Measurements from ENCODE around the gene RPP25L.
A peak's percentile ranks its signal among the peaks of the same experiment; 100 is the strongest.

- TF ChIP-seq FOXK2 (IDR thresholded peaks at IDR 0.05): no peak
- no peak for TF ChIP-seq KAT2A (conservative IDR thresholded peaks at IDR 0.05; ENCODE audit: control insufficient read depth, low read depth, low read length)
- TF ChIP-seq MEF2B (IDR thresholded peaks at IDR 0.05; ENCODE audit: partially characterized antibody, poor library complexity, severe bottlenecking): no peak
- no peak for TF ChIP-seq ZNF687 (IDR thresholded peaks at IDR 0.05)
- peak in 2 of 3 experiments; percentile 65 to 82; a peak in 5 of 6 replicates for TF ChIP-seq CTCF (IDR thresholded peaks at IDR 0.05 in 2 of 3, conservative IDR thresholded peaks at IDR 0.05 in 1 of 3; ENCODE audit: control insufficient read depth in 2 of 3, extremely low read depth in 1 of 3, insufficient read depth in 1 of 3, low read depth in 3 of 3, low read length in 3 of 3)
- no peak for TF ChIP-seq EZH2 (IDR thresholded peaks at IDR 0.05; ENCODE audit: borderline replicate concordance, control insufficient read depth, low read depth, low read length)
Measured at GRCh38 chr9:34562135-34562745, 49.7 kb downstream of the RPP25L start.

Measured in GM12878 (cell line).